Common myeloid progenitor, CD34-positive (primary cell): ENCODE data around the gene UTP20.
A peak's percentile ranks its signal among the peaks of the same experiment; 100 is the strongest.
"Not testable (repeated sequence)": the region's sequence is repeated elsewhere in the genome, so short reads cannot be mapped to it uniquely, and the experiment has no call there.

Source experiments
- CTCF ChIA-PET: fragments of 350-600 bp; sonication (Branson Sonifier 250); formaldehyde crosslinking; loops from one replicate; lab custom pipeline; 2021; ENCODE audit warnings: antibody characterized with exemption; lab: Charles Lee
- POLR2A ChIA-PET: fragments of 350-600 bp; sonication (Branson Sonifier 250); formaldehyde crosslinking; loops from one replicate; lab custom pipeline; 2021; ENCODE audit warnings: antibody characterized with exemption; lab: Charles Lee
- DNase-seq, 3 donors: peaks; one replicate each; pipeline versions ENCODE4 v3.0.0 to v3.0.0-alpha.2; 2013
- H3K27ac ChIP-seq, 2 experiments: 1 replicate in 1 of 2; 2 replicates in 1 of 2; pipeline ENCODE4 v1.7.0; 2013; ENCODE audit warnings: inconsistent platforms in 2 of 2, low read length in 2 of 2, mild to moderate bottlenecking in 2 of 2, low read depth in 1 of 2, moderate library complexity in 1 of 2; ENCODE audit not compliant: severe bottlenecking in 2 of 2, insufficient read depth in 1 of 2, poor library complexity in 1 of 2
- H3K27me3 ChIP-seq, 5 experiments: replicated peaks in 2 of 5; 1 replicate in 3 of 5; 2 replicates in 2 of 5; pipeline versions ENCODE4 v1.6.1 to v1.7.0; 2013; ENCODE audit warnings: low read length in 4 of 5, mild to moderate bottlenecking in 2 of 5, moderate library complexity in 2 of 5, inconsistent platforms in 1 of 5; ENCODE audit not compliant: insufficient read depth in 5 of 5, control insufficient read depth in 4 of 5
- H3K36me3 ChIP-seq, 4 experiments: 1 replicate in 2 of 4; 2 replicates in 2 of 4; pipeline versions ENCODE4 v1.6.1 to v1.7.0; 2013; ENCODE audit warnings: low read length in 3 of 4, control low read depth in 1 of 4, mild to moderate bottlenecking in 1 of 4; ENCODE audit not compliant: control insufficient read depth in 4 of 4, insufficient read depth in 4 of 4
- H3K4me1 ChIP-seq, 4 experiments: 1 replicate in 3 of 4; 2 replicates in 1 of 4; pipeline versions ENCODE4 v1.6.1 to v1.7.1; 2013; ENCODE audit warnings: low read length in 3 of 4, mild to moderate bottlenecking in 3 of 4, control low read depth in 1 of 4, inconsistent platforms in 1 of 4, moderate library complexity in 1 of 4; ENCODE audit not compliant: control insufficient read depth in 4 of 4, insufficient read depth in 4 of 4; ENCODE audit errors: control extremely low read depth in 1 of 4
- H3K4me3 ChIP-seq, 7 experiments: 1 replicate in 4 of 7; 2 replicates in 3 of 7; pipeline versions ENCODE4 v1.5.1 to v1.7.0; 2013; ENCODE audit warnings: mild to moderate bottlenecking in 7 of 7, low read length in 6 of 7, moderate library complexity in 6 of 7, inconsistent platforms in 2 of 7, low read depth in 2 of 7, control low read depth in 1 of 7; ENCODE audit not compliant: insufficient read depth in 4 of 7, control insufficient read depth in 1 of 7; ENCODE audit errors: extremely low read depth in 1 of 7
- H3K9me3 ChIP-seq, 5 experiments: 1 replicate in 4 of 5; 2 replicates in 1 of 5; pipeline versions ENCODE4 v1.6.1 to v1.7.1; 2013; ENCODE audit warnings: low read length in 4 of 5, mild to moderate bottlenecking in 2 of 5, inconsistent platforms in 1 of 5, low read depth in 1 of 5, moderate library complexity in 1 of 5; ENCODE audit not compliant: control insufficient read depth in 4 of 5, insufficient read depth in 2 of 5; ENCODE audit errors: control extremely low read depth in 1 of 5
- WGBS: methylation state at CpG from one replicate; pipeline ENCODE4 v1.1.5; 2013; ENCODE audit not compliant: insufficient coverage; 5-methylcytosine and 5-hydroxymethylcytosine counted together

Gene UTP20

DNA sequence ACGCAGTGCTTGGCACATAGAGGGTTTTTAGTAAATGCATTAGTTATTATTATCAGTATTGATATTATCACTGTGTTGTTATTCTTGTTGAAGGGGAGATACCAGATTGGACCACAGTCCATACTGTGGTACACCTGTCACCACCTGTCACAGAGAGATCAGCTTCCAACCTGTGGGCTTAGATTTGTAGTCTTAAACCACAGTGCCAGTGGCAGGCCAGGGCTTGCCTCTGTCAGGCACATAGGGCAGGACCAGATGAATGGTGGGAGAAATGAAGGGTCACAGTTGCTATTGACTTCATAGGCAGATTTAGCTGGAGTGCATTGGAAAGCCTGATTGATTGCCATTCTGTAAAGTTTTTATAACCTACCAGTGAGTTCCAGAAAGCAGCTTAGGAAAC is 92.5 kb downstream of the UTP20 start:
- no peak overlapping the region for H3K4me3 ChIP-seq
- POLR2A ChIA-PET = no interaction called here
- WGBS = no CpG with 5 or more reads among the region's 1 CpG
- peaks cover 23 to 85% (median 58%) of the 10 kb centered on the region in 4 experiments for H3K36me3 ChIP-seq
- no peaks in the 10 kb centered on the region for H3K27me3 ChIP-seq
- no peaks in the 10 kb centered on the region for H3K9me3 ChIP-seq
- CTCF ChIA-PET = no interaction called here
- H3K4me1 ChIP-seq = no peaks in the 10 kb centered on the region
- H3K27ac ChIP-seq = no peak overlapping the region
- DNase-seq = no peak

DNA sequence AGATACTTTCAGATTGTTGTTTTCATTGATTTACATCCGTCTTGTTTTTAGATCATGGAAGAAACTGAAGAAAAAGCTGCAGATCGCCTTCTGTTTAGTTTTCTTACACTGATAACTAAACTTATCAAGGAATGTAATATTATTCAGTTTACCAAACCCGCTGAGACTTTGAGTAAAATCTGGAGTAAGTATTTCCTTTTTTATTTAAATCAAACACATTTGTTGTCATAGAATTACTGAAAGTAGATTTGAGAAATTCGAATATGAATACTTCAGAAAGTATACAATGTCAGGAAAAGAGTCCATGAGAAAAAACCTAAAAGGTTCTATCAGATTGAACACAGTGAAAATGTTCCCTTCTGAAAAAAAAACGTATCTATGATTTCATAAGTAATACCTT is 95.7 kb downstream of the UTP20 start:
- ChIA-PET POLR2A (no interaction called here), CTCF (no interaction called here)
- H3K9me3 ChIP-seq = no peaks in the 10 kb centered on the region
- no peak overlapping the region for H3K4me3 ChIP-seq
- no peaks in the 10 kb centered on the region for H3K27me3 ChIP-seq
- H3K4me1 ChIP-seq = no peaks in the 10 kb centered on the region
- no peak for DNase-seq
- no peak overlapping the region for H3K27ac ChIP-seq
- H3K36me3 ChIP-seq = peaks cover 19 to 79% (median 57%) of the 10 kb centered on the region in 4 experiments
- WGBS = no CpG with 5 or more reads among the region's 5 CpGs

DNA sequence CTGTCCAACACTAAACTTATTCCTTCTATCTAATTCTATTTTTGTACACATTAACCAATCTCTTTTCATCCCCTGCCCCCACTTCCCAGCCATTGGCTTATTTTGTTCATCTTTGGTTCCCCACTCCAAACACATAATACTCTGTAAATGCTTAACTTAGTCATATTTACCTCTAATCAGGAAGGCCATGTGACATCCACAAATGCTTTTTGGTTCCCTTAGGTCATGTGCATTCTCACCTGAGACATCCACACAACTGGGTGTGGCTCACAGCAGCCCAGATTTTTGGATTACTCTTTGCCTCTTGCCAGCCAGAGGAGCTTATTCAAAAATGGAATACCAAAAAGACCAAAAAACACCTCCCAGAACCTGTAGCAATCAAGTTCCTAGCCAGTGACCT is 99.2 kb downstream of the UTP20 start:
- CTCF ChIA-PET = no interaction called here
- H3K27me3 ChIP-seq = no peaks in the 10 kb centered on the region
- H3K36me3 ChIP-seq = peaks cover 10 to 78% (median 54%) of the 10 kb centered on the region in 4 experiments
- no peak overlapping the region for H3K27ac ChIP-seq
- DNase-seq = no peak
- no peak overlapping the region for H3K4me3 ChIP-seq
- no peaks in the 10 kb centered on the region for H3K9me3 ChIP-seq
- H3K4me1 ChIP-seq = no peaks in the 10 kb centered on the region
- POLR2A ChIA-PET = no interaction called here

DNA sequence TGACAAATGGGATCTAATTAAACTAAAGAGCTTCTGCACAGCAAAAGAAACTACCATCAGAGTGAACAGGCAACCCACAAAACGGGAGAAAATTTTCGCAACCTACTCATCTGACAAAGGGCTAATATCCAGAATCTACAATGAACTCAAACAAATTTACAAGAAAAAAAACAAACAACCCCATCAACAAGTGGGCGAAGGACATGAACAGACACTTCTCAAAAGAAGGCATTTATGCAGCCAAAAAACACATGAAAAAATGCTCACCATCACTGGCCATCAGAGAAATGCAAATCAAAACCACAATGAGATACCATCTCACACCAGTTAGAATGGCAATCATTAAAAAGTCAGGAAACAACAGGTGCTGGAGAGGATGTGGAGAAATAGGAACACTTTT is 111.3 kb downstream of the UTP20 start:
- H3K36me3 ChIP-seq = peaks cover 4 to 53% (median 31%) of the 10 kb centered on the region in 4 experiments
- no CpG with 5 or more reads among the region's 3 CpGs for WGBS
- H3K27me3 ChIP-seq, DNase-seq, CTCF ChIA-PET, H3K4me3 ChIP-seq, H3K27ac ChIP-seq, POLR2A ChIA-PET, H3K4me1 ChIP-seq, H3K9me3 ChIP-seq: not testable (repeated sequence)

DNA sequence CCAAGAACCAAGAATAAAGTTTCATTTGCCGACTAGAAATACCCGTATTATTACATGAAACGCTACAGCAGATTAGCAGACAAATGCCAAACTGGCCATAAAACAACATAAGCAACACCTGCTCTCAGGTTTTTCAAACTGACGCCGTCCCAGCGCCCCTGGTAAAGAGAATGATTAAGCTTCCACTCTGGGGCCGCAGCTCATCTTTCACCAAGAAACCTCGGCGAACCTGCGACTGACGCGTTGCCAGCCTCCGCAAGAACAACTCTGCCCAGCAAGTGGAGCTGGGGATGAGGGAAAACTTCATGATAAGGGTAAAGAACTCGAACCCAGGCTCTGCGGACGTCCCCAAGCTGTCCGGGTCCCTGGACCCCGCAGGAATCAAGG is 127.1 kb downstream of the UTP20 start:
- H3K36me3 ChIP-seq = peaks cover 0 to 6% (median 0%) of the 10 kb centered on the region in 4 experiments
- H3K4me3 ChIP-seq = peak overlapping the region; percentile 89 to 98 (median 96)
- CTCF ChIA-PET = interaction anchor here (0.6 to 2.3 kb wide), 4 partner anchors 11 to 353 kb away, joined by 3 to 6 read pairs (median 4); no protein-coding TSS in a partner anchor
- peak in 1 of 3 donors; percentile 72 for DNase-seq
- peaks cover 8 to 12% (median 10%) of the 10 kb centered on the region in 4 experiments for H3K4me1 ChIP-seq
- WGBS = 0% methylated on average over 16 of the region's 18 CpGs
- peak overlapping the region; percentile 100 for H3K27ac ChIP-seq
- no peaks in the 10 kb centered on the region for H3K27me3 ChIP-seq
- H3K9me3 ChIP-seq = no peaks in the 10 kb centered on the region
- POLR2A ChIA-PET = interaction anchor here (0.9 kb wide), 1 partner anchor 11 kb away, joined by 4 read pairs; no protein-coding TSS in a partner anchor

DNA sequence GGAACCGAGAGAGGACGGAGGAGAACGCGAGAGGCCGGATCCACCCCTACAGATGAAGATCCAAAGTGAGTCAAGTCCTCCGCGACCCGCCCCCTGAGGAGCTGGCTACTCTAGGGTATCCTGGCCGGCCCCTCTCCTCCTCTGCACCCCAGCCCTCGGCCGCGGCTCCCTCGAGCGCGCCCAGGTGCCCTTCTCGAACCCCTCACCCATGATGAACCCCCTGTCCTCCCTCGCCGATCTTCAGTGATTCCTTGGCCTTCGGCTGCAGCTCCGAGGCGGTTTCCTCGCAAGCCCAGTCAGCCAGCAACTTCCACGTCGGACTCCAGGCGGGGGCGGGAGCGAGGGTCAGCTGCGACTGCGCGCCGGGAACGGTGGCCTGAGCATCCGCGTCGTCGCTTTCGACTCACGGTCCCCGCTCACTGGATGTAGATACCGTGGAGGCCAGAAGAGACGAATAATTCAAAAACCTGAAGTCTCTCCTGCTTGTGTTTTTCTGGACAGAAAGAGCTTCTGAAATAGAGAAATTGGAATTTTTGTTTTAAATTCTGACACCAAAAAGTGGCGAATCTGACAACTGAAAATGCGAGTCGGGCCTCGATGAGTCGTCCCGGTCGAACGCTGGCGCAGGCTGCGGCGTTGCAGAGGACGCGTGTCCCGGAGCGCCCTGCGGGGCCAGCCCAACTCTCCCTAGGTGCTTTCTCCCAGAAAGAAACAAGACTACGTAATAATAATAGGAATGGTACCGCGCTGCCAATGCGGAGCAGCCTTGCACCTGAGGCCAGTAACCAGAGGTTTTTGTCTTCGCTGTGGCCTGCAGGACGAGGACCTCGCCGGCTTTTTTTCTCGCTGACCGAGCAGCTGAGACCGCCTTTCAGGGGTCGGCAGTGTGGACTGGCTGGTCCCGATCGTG is 127.8 kb downstream of the UTP20 start, which contains the start of gene ARL1:
TSS of gene ARL1 (minus strand) at position 337 of the 910 bp plus-strand sequence. CDS start at position 210, 127 bp downstream.
- H3K27me3 ChIP-seq = no peaks in the 10 kb centered on the region
- H3K27ac ChIP-seq = peak within 1 kb of the TSS; percentile 100
- peak; percentile 90 to 91 (median 91) for DNase-seq
- no peaks in the 10 kb centered on the region for H3K9me3 ChIP-seq
- POLR2A ChIA-PET = interaction anchor here (0.7 to 0.9 kb wide), 2 partner anchors 12 to 253 kb away, joined by 4 read pairs; no protein-coding TSS in a partner anchor
- WGBS = 0% methylated on average over 63 of the region's 71 CpGs
- CTCF ChIA-PET = interaction anchor here (0.9 to 2.3 kb wide), 5 partner anchors 11 to 369 kb away, joined by 3 to 6 read pairs (median 5); no protein-coding TSS in a partner anchor
- peaks cover 8 to 12% (median 10%) of the 10 kb centered on the region in 4 experiments for H3K4me1 ChIP-seq
- H3K36me3 ChIP-seq = peaks cover 0 to 2% (median 0%) of the 10 kb centered on the region in 4 experiments
- H3K4me3 ChIP-seq = peak within 1 kb of the TSS; percentile 89 to 98 (median 96)

DNA sequence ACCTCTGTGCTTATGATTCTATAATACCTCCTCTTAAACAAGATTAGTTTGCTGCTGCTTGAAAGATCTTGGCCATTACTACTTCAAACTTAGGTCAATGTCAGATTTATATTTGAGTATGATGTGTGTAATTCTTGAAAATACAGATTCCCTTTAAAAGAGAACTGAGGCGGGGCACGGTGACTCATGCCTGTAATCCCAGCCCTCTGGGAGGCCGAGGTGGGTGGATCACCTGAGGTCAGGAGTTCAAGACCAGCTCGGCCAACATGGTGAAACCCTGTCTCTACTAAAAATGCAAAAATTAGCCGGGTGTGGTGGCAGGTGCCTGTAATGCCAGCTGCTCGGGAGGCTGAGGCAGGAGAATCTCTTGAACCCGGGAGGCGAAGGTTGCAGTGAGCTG is 130.3 kb downstream of the UTP20 start:
- CTCF ChIA-PET, H3K27me3 ChIP-seq, H3K9me3 ChIP-seq, H3K36me3 ChIP-seq, H3K27ac ChIP-seq, POLR2A ChIA-PET, DNase-seq, H3K4me3 ChIP-seq: not testable (repeated sequence)
- 97% methylated on average over 4 of the region's 8 CpGs for WGBS
- H3K4me1 ChIP-seq = peaks cover 8 to 12% (median 10%) of the 10 kb centered on the region in 4 experiments
